Activated CD4-positive, alpha-beta memory T cell treated with anti-CD3 and anti-CD28 coated beads for 36 hours (primary cell): ENCODE results near the gene CATSPER1. TPM values are rescaled to one million over a fixed set of nuclear protein-coding genes. Genes with fewer than 3 reads are reported as not detected.

Experiments
- CTCF ChIA-PET: fragments of 350-600 bp; sonication (Branson Sonifier 250); formaldehyde crosslinking; loops from one replicate; lab custom pipeline; 2021; ENCODE audit warnings: antibody characterized with exemption, inconsistent platforms; lab: Charles Lee
- POLR2A ChIA-PET: fragments of 350-600 bp; sonication (Branson Sonifier 250); formaldehyde crosslinking; loops from one replicate; lab custom pipeline; 2021; ENCODE audit warnings: antibody characterized with exemption; lab: Charles Lee
- DNase-seq: peaks from one replicate; pipeline ENCODE4 v3.0.0-alpha.2; 2020
- H3K27ac Mint-ChIP-seq: one replicate; pipeline ENCODE4 v1.8.0; 2021; ENCODE audit warnings: mixed read lengths
- H3K27me3 Mint-ChIP-seq: one replicate; pipeline ENCODE4 v1.8.0; 2021; ENCODE audit warnings: mixed read lengths
- H3K36me3 Mint-ChIP-seq: one replicate; pipeline ENCODE4 v1.8.0; 2021; ENCODE audit warnings: mixed read lengths
- H3K4me1 Mint-ChIP-seq: one replicate; pipeline ENCODE4 v1.8.0; 2021; ENCODE audit warnings: low read depth, mixed read lengths
- H3K4me3 Mint-ChIP-seq: one replicate; pipeline ENCODE4 v1.8.0; 2021; ENCODE audit warnings: mild to moderate bottlenecking, mixed read lengths
- H3K9me3 Mint-ChIP-seq: one replicate; pipeline ENCODE4 v1.8.0; 2021; ENCODE audit warnings: mixed read lengths
- intact Hi-C: fragments of 100-400 bp; cut with micrococcal nuclease; formaldehyde crosslinking; loops from one replicate; pipeline ENCODE4 v1.15.1; 2023
- total RNA-seq, 2 experiments: library from RNA; stranded (reverse); gene quantifications; one replicate each; pipeline ENCODE4 v1.2.3, GENCODE V29; 2021

Gene CATSPER1
- total RNA-seq, 2 experiments from 2014 or later, result not detected

- no peaks in the 10 kb centered on the region for H3K9me3 Mint-ChIP-seq
- peaks cover 31% of the 10 kb centered on the region for H3K36me3 Mint-ChIP-seq
- ChIA-PET POLR2A (interaction anchor here (0.7 to 4.5 kb wide), 12 partner anchors 8 to 272 kb away, joined by 3 to 32 read pairs (median 3); partner anchors contain the start of genes BANF1, CCDC85B and PACS1), CTCF (interaction anchor here (0.9 to 6.9 kb wide), 13 partner anchors 9 to 341 kb away, joined by 3 to 77 read pairs (median 5); partner anchors contain the start of genes AP5B1, BANF1, FIBP and KAT5)
- DNase-seq, result peak; percentile 99
- H3K4me3 Mint-ChIP-seq, result peak within 1 kb of the TSS; percentile 100
- H3K4me1 Mint-ChIP-seq, result peaks cover 41% of the 10 kb centered on the region
- H3K27me3 Mint-ChIP-seq, result peaks cover 5% of the 10 kb centered on the region
- peak within 1 kb of the TSS; percentile 97 for H3K27ac Mint-ChIP-seq
- intact Hi-C loops, result loop anchor here (1.0 to 5.0 kb wide), 4 partner anchors 17 to 437 kb away; partner anchors contain the start of genes BANF1, EIF1AD, PCNX3 and RAB1B
Observed at GRCh38 chr11:66051766-66052663, 25.7 kb upstream of the CATSPER1 start, which contains the start of gene SF3B2. Gene SF3B2 (plus strand): TSS chr11:66052364. CDS start chr11:66052385, 21 bp downstream.

- no peak for DNase-seq
- H3K4me1 Mint-ChIP-seq, result peaks cover 41% of the 10 kb centered on the region
- peak overlapping the region; percentile 100 for H3K4me3 Mint-ChIP-seq
- H3K27me3 Mint-ChIP-seq, result peaks cover 5% of the 10 kb centered on the region
- H3K36me3 Mint-ChIP-seq, result peaks cover 25% of the 10 kb centered on the region
- H3K9me3 Mint-ChIP-seq, result no peaks in the 10 kb centered on the region
- intact Hi-C loops, result loop anchor here (5.0 kb wide), 1 partner anchor 216 kb away; the partner anchor contains the start of gene RAB1B
- peak overlapping the region; percentile 97 for H3K27ac Mint-ChIP-seq
- ChIA-PET CTCF (interaction anchor here (0.9 to 6.9 kb wide), 11 partner anchors 9 to 340 kb away, joined by 3 to 77 read pairs (median 6); partner anchors contain the start of genes AP5B1, FIBP, KAT5 and PACS1), POLR2A (interaction anchor here (0.6 to 4.5 kb wide), 6 partner anchors 18 to 365 kb away, joined by 3 to 32 read pairs (median 4); partner anchors contain the start of genes BANF1 and PACS1)
Observed at GRCh38 chr11:66051371-66051765, 25.1 kb upstream of the CATSPER1 start.

- Mint-ChIP-seq H3K4me1 (peaks cover 42% of the 10 kb centered on the region), H3K27me3 (peaks cover 5% of the 10 kb centered on the region), H3K4me3 (peak overlapping the region; percentile 100), H3K27ac (peak overlapping the region; percentile 97), H3K36me3 (peaks cover 22% of the 10 kb centered on the region), H3K9me3 (no peaks in the 10 kb centered on the region)
- DNase-seq, result no peak
- intact Hi-C loops, result loop anchor here (5.0 kb wide), 1 partner anchor 217 kb away; the partner anchor contains the start of gene RAB1B
- ChIA-PET CTCF (interaction anchor here (1.4 to 6.9 kb wide), 6 partner anchors 18 to 339 kb away, joined by 4 to 77 read pairs (median 6); partner anchors contain the start of genes FIBP, KAT5 and PACS1), POLR2A (interaction anchor here (0.6 to 4.5 kb wide), 3 partner anchors 19 to 364 kb away, joined by 4 to 32 read pairs (median 8); partner anchors contain the start of genes BANF1 and PACS1)
Observed at GRCh38 chr11:66050581-66051231, 24.4 kb upstream of the CATSPER1 start.

- H3K9me3 Mint-ChIP-seq, result no peaks in the 10 kb centered on the region
- CTCF ChIA-PET, result interaction anchor here (3.8 kb wide), 1 partner anchor 26 kb away, joined by 24 read pairs; no protein-coding TSS in a partner anchor
- H3K4me1 Mint-ChIP-seq, result peaks cover 45% of the 10 kb centered on the region
- no peak within 1 kb of the TSS for H3K27ac Mint-ChIP-seq
- intact Hi-C loops, result no loop called here
- peaks cover 5% of the 10 kb centered on the region for H3K27me3 Mint-ChIP-seq
- DNase-seq, result no peak
- H3K4me3 Mint-ChIP-seq, result no peak within 1 kb of the TSS
- H3K36me3 Mint-ChIP-seq, result peaks cover 10% of the 10 kb centered on the region
- POLR2A ChIA-PET, result no interaction called here
Observed at GRCh38 chr11:66048547-66049323, 22.5 kb upstream of the CATSPER1 start, which contains the start of gene GAL3ST3. Gene GAL3ST3 (minus strand): TSS chr11:66049161. CDS start chr11:66045415, 3,746 bp downstream.

GRCh38 chr11:66047541-66048365 is 21.5 kb upstream of the CATSPER1 start:
- POLR2A ChIA-PET, result interaction anchor here (1.2 kb wide), 1 partner anchor 11 kb away, joined by 3 read pairs; no protein-coding TSS in a partner anchor
- intact Hi-C loops, result no loop called here
- DNase-seq, result no peak
- peaks cover 36% of the 10 kb centered on the region for H3K4me1 Mint-ChIP-seq
- H3K27ac Mint-ChIP-seq, result no peak overlapping the region
- peaks cover 5% of the 10 kb centered on the region for H3K36me3 Mint-ChIP-seq
- CTCF ChIA-PET, result interaction anchor here (1.1 kb wide), 1 partner anchor 20 kb away, joined by 5 read pairs; no protein-coding TSS in a partner anchor
- no peak overlapping the region for H3K4me3 Mint-ChIP-seq
- no peaks in the 10 kb centered on the region for H3K9me3 Mint-ChIP-seq
- H3K27me3 Mint-ChIP-seq, result peaks cover 5% of the 10 kb centered on the region

- CTCF ChIA-PET, result interaction anchor here (0.7 to 4.4 kb wide), 4 partner anchors 12 to 24 kb away, joined by 3 to 36 read pairs (median 10); no protein-coding TSS in a partner anchor
- Mint-ChIP-seq H3K4me1 (peaks cover 31% of the 10 kb centered on the region), H3K27me3 (peaks cover 5% of the 10 kb centered on the region), H3K27ac (no peak overlapping the region), H3K9me3 (no peaks in the 10 kb centered on the region), H3K36me3 (no peaks in the 10 kb centered on the region), H3K4me3 (no peak overlapping the region)
- POLR2A ChIA-PET, result interaction anchor here (1.2 kb wide), 1 partner anchor 12 kb away, joined by 3 read pairs; no protein-coding TSS in a partner anchor
- DNase-seq, result no peak
- intact Hi-C loops, result no loop called here
Observed at GRCh38 chr11:66046901-66047300, 20.6 kb upstream of the CATSPER1 start.

GRCh38 chr11:66045177-66045639 is 18.9 kb upstream of the CATSPER1 start:
- Mint-ChIP-seq H3K9me3 (no peaks in the 10 kb centered on the region), H3K27me3 (peaks cover 5% of the 10 kb centered on the region), H3K4me3 (peak overlapping the region; percentile 42), H3K27ac (peak overlapping the region; percentile 82), H3K36me3 (no peaks in the 10 kb centered on the region), H3K4me1 (peaks cover 21% of the 10 kb centered on the region)
- POLR2A ChIA-PET, result interaction anchor here (1.2 to 1.3 kb wide), 2 partner anchors 10 to 333 kb away, joined by 4 to 5 read pairs; partner anchors contain the start of gene KAT5
- intact Hi-C loops, result no loop called here
- CTCF ChIA-PET, result interaction anchor here (0.6 to 4.4 kb wide), 47 partner anchors 9 to 341 kb away, joined by 3 to 36 read pairs (median 4); partner anchors contain the start of genes BANF1, CCDC85B, CST6 and EIF1AD
- DNase-seq, result peak; percentile 88

GRCh38 chr11:66044757-66045156 is 18.5 kb upstream of the CATSPER1 start:
- ChIA-PET POLR2A (interaction anchor here (1.2 kb wide), 1 partner anchor 333 kb away, joined by 5 read pairs; the partner anchor contains the start of gene KAT5), CTCF (interaction anchor here (0.6 to 4.4 kb wide), 46 partner anchors 8 to 341 kb away, joined by 3 to 36 read pairs (median 4); partner anchors contain the start of genes BANF1, CCDC85B, CST6 and FIBP)
- peaks cover 5% of the 10 kb centered on the region for H3K27me3 Mint-ChIP-seq
- DNase-seq, result peak; percentile 57
- intact Hi-C loops, result no loop called here
- no peaks in the 10 kb centered on the region for H3K36me3 Mint-ChIP-seq
- no peaks in the 10 kb centered on the region for H3K9me3 Mint-ChIP-seq
- peak overlapping the region; percentile 82 for H3K27ac Mint-ChIP-seq
- H3K4me1 Mint-ChIP-seq, result peaks cover 21% of the 10 kb centered on the region
- peak overlapping the region; percentile 34 for H3K4me3 Mint-ChIP-seq

GRCh38 chr11:66042996-66043906 is 17.0 kb upstream of the CATSPER1 start:
- no peaks in the 10 kb centered on the region for H3K36me3 Mint-ChIP-seq
- DNase-seq, result no peak
- intact Hi-C loops, result no loop called here
- H3K4me3 Mint-ChIP-seq, result no peak overlapping the region
- ChIA-PET CTCF (interaction anchor here (0.8 to 4.4 kb wide), 7 partner anchors 9 to 52 kb away, joined by 3 to 36 read pairs (median 10); partner anchors contain the start of gene SF3B2), POLR2A (no interaction called here)
- peaks cover 14% of the 10 kb centered on the region for H3K4me1 Mint-ChIP-seq
- no peak overlapping the region for H3K27ac Mint-ChIP-seq
- H3K9me3 Mint-ChIP-seq, result no peaks in the 10 kb centered on the region
- H3K27me3 Mint-ChIP-seq, result peaks cover 2% of the 10 kb centered on the region
